Measurements from ENCODE around the gene HDAC9.
A peak's percentile ranks its signal among the peaks of the same experiment; 100 is the strongest.

HDAC9 gene

DNA sequence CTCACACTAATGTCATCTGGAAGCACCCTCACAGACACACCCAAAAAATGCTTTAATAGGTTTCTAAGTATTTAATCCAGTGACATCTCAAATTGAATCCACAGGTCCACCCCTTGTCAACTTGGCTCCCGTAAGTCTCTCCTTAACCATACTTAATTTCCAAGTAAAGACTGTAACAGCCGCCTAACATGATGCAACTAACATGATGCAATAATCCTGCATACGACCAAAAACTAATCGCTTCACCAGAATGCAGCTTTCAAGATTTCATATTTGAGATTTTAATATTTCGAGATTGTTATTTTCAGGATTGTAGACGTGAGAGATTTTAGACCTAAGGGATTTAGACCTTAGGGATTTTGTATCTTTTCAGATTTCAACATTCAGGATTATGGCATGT is 3.7 kb upstream of the HDAC9 start:
- TF ChIP-seq, protein P1, sequence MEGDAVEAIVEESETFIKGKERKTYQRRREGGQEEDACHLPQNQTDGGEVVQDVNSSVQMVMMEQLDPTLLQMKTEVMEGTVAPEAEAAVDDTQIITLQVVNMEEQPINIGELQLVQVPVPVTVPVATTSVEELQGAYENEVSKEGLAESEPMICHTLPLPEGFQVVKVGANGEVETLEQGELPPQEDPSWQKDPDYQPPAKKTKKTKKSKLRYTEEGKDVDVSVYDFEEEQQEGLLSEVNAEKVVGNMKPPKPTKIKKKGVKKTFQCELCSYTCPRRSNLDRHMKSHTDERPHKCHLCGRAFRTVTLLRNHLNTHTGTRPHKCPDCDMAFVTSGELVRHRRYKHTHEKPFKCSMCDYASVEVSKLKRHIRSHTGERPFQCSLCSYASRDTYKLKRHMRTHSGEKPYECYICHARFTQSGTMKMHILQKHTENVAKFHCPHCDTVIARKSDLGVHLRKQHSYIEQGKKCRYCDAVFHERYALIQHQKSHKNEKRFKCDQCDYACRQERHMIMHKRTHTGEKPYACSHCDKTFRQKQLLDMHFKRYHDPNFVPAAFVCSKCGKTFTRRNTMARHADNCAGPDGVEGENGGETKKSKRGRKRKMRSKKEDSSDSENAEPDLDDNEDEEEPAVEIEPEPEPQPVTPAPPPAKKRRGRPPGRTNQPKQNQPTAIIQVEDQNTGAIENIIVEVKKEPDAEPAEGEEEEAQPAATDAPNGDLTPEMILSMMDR (IDR thresholded peaks at IDR 0.05; ENCODE audit: low read depth, low read length): no peak
- no peak overlapping the region for H3K4me3 ChIP-seq (ENCODE audit: low read depth, low read length)

DNA sequence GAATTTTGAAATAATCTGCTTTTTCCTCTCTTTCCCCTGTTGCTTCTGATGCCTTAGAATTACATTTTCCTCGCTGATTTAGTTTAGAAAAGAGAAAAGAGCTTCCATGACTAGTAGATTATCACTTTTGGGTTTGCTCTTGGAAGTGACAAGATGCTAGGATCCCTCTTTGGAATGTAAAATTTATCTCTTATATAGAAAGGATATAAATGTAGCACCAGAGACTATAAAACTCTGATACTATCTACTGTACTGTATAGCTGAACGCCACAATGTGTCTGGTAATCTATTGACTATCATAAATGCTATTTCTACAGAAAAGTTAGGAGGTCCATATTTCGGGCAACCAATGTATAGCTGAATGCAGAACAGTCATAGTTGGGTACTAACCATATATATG is 1.1 kb upstream of the HDAC9 start:
- TF ChIP-seq, protein P1 (IDR thresholded peaks at IDR 0.05; ENCODE audit: low read depth, low read length): no peak
- no peak overlapping the region for H3K4me3 ChIP-seq (ENCODE audit: low read depth, low read length)

DNA sequence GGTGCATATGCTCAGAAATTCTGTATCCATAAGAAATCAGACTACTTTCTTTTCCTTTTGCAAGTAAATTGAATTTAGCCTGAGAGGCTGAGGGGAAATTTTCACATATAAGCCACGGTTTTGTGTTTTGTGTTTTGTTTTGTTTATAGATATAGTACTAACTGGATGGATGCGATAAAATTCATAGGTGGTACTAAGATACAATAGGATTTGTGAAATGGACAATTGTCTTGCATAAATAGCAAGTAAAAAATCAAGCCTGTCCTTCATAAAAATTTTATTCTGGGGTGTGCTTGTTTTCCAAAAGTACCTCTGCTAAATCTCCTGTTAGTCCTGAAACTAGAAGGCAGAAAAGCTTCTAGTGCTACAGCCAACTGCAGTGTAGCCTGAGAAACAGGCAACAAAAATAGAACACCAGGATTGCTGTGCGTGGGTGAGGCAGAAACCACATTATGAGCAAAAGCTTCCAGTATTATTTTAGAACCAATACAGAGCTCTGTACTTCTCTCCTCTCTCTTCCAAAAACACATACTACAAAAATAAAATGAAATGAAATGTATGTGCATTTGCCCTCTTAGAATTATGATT is 634 bp upstream of the HDAC9 start:
- no peak overlapping the region for H3K4me3 ChIP-seq (ENCODE audit: low read depth, low read length)
- TF ChIP-seq, protein P1 (IDR thresholded peaks at IDR 0.05; ENCODE audit: low read depth, low read length): no peak

DNA sequence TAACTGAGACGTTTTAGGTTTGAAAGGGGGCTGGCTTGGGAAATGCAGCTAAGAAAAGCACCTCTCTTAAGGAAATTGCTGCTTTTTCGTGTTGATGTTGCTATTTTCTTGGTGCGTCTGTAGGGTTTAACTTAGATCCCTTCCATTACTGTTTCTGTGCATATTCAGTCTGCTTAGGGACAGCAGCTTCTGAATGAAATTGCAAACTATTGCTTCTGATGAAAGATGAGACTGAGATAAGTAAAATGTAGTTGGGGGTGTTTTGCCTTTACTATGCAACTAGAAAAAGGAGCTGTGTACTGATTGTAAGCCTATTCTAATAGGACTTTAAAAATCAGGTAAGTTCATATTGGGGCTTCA is 772 bp downstream of the HDAC9 start:
- peak overlapping the region; percentile 47 for H3K4me3 ChIP-seq (ENCODE audit: low read depth, low read length)
- TF ChIP-seq, protein P1 (IDR thresholded peaks at IDR 0.05; ENCODE audit: low read depth, low read length): no peak

DNA sequence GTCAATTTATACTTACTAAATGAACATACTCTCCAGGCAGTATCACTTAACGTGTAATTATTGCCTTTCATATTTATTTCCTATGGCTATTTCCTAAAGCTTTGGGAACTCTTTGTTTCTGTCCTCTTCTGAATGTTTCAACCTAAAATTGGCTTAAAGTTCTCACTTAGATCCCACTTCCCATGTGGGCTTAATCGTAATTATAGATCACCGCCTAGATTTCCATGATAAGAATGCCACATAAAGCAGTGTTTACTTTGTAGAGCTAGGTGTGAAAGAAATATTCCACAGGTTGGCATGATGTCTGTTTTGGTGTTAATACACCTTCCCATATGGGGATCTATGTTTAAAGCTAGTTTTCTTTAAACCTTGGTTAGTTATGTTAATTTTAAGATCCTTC is 1.5 kb downstream of the HDAC9 start:
- TF ChIP-seq, protein P1 (IDR thresholded peaks at IDR 0.05; ENCODE audit: low read depth, low read length): no peak
- no peak overlapping the region for H3K4me3 ChIP-seq (ENCODE audit: low read depth, low read length)

DNA sequence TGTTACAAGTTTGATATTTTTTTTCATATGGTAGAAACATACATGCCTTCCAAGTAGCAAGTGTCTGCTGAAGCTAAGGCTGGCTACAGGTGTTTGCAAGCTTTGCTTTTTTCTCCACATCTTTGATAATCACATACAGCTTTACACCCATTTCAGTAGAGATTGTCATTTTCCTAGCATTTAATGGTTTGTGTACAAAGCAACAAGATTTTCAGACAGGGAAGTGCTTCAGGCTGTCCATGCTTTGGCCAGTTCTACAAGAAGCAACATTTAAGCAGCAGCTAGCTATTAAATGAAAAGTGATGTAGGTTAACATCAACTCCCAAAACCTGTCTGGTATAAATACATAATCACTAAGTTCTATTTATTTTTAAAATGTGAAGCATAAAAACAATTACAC is 2.3 kb downstream of the HDAC9 start:
- TF ChIP-seq, protein P1 (IDR thresholded peaks at IDR 0.05; ENCODE audit: low read depth, low read length): no peak
- H3K4me3 ChIP-seq (ENCODE audit: low read depth, low read length): no peak overlapping the region

DNA sequence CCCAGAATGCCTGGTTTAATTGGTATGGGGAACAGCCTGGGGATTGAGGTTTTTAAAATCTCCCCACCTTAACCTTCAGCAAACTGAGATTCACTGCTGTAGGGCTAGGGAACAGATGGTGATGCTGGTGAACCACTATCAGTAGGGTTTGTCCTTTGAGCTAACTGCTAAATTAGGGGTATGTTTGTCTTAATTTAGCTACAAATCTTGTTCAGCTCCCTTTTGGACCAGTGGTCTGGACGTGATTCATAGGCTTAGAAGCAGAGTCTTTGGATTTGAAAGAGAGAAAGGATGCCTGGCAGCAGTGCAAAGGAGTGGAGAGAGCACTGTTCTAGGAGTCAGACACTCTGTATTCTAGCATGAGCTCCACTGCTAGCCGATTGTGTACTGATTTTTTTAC is 2.8 kb downstream of the HDAC9 start:
- TF ChIP-seq, protein P1 (IDR thresholded peaks at IDR 0.05; ENCODE audit: low read depth, low read length): no peak
- H3K4me3 ChIP-seq (ENCODE audit: low read depth, low read length): no peak overlapping the region
